Caco-2 (cell line): ENCODE measurements around the gene NCKAP5. TPM values are rescaled to one million over a fixed set of nuclear protein-coding genes. Genes with fewer than 3 reads are reported as not detected.

Experiments used
- BruUV-seq: library from RNA; stranded (reverse); fragments of 400-500 nt; replicated peaks from 2 replicates; lab custom pipeline; 2021; lab: Mats Ljungman, UMichigan
- CTCF ChIA-PET: fragments of 300-600 bp; sonication (Branson Sonifier 250); formaldehyde crosslinking; loops from one replicate; lab custom pipeline; 2022; ENCODE audit warnings: antibody characterized with exemption; lab: Charles Lee
- POLR2A ChIA-PET: fragments of 300-600 bp; sonication (Branson Sonifier 250); formaldehyde crosslinking; loops from one replicate; lab custom pipeline; 2022; ENCODE audit warnings: antibody characterized with exemption; lab: Charles Lee
- DNase-seq, 2 experiments: peaks; one replicate each; pipeline versions ENCODE4 v3.0.0 to v3.0.0-alpha.2; 2020 to 2022
- H3K27me3 ChIP-seq: replicated peaks from 2 replicates; pipeline ENCODE4 v1.6.0; 2011; ENCODE audit warnings: low read length; ENCODE audit not compliant: control insufficient read depth, insufficient read depth
- H3K36me3 ChIP-seq: 2 replicates; pipeline ENCODE4 v1.5.1; 2011; ENCODE audit warnings: low read length; ENCODE audit not compliant: control insufficient read depth, insufficient read depth
- H3K4me1 ChIP-seq: fragments of 250-450 bp; sonication (Bioruptor Pico); 2 replicates; pipeline ENCODE4 v1.5.1; 2020; ENCODE audit warnings: mild to moderate bottlenecking
- H3K4me3 ChIP-seq: 2 replicates; pipeline ENCODE4 v1.5.1; 2011; ENCODE audit warnings: low read depth, mild to moderate bottlenecking, control low read depth, low read length
- H3K9me3 ChIP-seq: fragments of 250-450 bp; sonication (Bioruptor Pico); 2 replicates; pipeline ENCODE4 v1.5.1; 2020; ENCODE audit warnings: mild to moderate bottlenecking, moderate library complexity
- H3K27ac Mint-ChIP-seq: one replicate; pipeline ENCODE4 v1.8.0; 2022; ENCODE audit warnings: mixed read lengths; ENCODE audit not compliant: unreplicated experiment
- H3K27me3 Mint-ChIP-seq: one replicate; pipeline ENCODE4 v1.8.0; 2022; ENCODE audit warnings: mixed read lengths; ENCODE audit not compliant: insufficient read depth, unreplicated experiment
- H3K36me3 Mint-ChIP-seq: one replicate; pipeline ENCODE4 v1.8.0; 2022; ENCODE audit warnings: mild to moderate bottlenecking, mixed read lengths; ENCODE audit not compliant: insufficient read depth, unreplicated experiment
- H3K4me1 Mint-ChIP-seq: one replicate; pipeline ENCODE4 v1.8.0; 2022; ENCODE audit warnings: low read depth, mixed read lengths; ENCODE audit not compliant: unreplicated experiment
- H3K4me3 Mint-ChIP-seq: one replicate; pipeline ENCODE4 v1.8.0; 2022; ENCODE audit warnings: mild to moderate bottlenecking, moderate library complexity, mixed read lengths; ENCODE audit not compliant: unreplicated experiment
- H3K9me3 Mint-ChIP-seq: one replicate; pipeline ENCODE4 v1.8.0; 2022; ENCODE audit warnings: mixed read lengths; ENCODE audit not compliant: unreplicated experiment
- intact Hi-C: fragments of 100-400 bp; cut with micrococcal nuclease; formaldehyde crosslinking; loops from one replicate; pipeline ENCODE4 v1.10.0; 2022; ENCODE audit not compliant: unreplicated experiment
- total RNA-seq: library from RNA; stranded (reverse); gene quantifications from 2 replicates; pipeline ENCODE4 v1.2.3, GENCODE V29; 2022
- TF ChIP-seq, protein P1 (sequence below), 2 experiments: fragments of 200-600 bp in 1 of 2; IDR thresholded peaks; 1 replicate in 1 of 2; 2 replicates in 1 of 2; pipeline versions ENCODE4 v1.5.1 to v1.8.0; 2011 to 2022; ENCODE audit warnings: antibody characterized with exemption in 1 of 2, control low read depth in 1 of 2, inconsistent platforms in 1 of 2, low read depth in 1 of 2, low read length in 1 of 2, mild to moderate bottlenecking in 1 of 2, moderate library complexity in 1 of 2; ENCODE audit not compliant: insufficient read depth in 1 of 2, severe bottlenecking in 1 of 2, unreplicated experiment in 1 of 2

The NCKAP5 gene
- total RNA-seq, 1 experiment from 2014 or later, result 3.8 TPM

DNA sequence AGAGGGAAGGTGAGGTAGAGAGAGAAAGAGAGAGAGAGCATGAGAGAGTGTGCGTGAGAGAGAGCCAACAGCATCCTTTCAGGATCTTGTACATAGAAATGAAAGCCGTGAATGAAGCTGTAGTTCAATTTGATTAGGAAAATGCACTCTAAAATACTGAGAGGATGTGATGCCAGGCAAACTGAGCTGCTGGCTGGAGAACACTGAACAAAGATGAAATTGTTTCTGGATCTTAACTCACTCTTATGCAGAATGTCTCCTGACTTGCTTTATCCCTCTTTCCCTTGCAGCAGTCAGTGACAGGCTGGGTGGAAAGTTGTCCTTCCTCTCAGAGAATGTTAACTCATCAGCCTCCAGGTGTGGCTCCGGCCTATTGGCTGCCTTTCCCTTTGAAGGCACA is 908.9 kb downstream of the NCKAP5 start:
- H3K9me3 Mint-ChIP-seq, result no peaks in the 10 kb centered on the region
- no TSS peak for BruUV-seq
- no peaks in the 10 kb centered on the region for H3K4me1 Mint-ChIP-seq
- H3K27ac Mint-ChIP-seq, result no peak overlapping the region
- Histone ChIP-seq H3K4me1 (no peaks in the 10 kb centered on the region), H3K4me3 (no peak overlapping the region), H3K27me3 (no peaks in the 10 kb centered on the region), H3K36me3 (no peaks in the 10 kb centered on the region), H3K9me3 (no peaks in the 10 kb centered on the region)
- DNase-seq, result no peak
- TF ChIP-seq, protein P1, sequence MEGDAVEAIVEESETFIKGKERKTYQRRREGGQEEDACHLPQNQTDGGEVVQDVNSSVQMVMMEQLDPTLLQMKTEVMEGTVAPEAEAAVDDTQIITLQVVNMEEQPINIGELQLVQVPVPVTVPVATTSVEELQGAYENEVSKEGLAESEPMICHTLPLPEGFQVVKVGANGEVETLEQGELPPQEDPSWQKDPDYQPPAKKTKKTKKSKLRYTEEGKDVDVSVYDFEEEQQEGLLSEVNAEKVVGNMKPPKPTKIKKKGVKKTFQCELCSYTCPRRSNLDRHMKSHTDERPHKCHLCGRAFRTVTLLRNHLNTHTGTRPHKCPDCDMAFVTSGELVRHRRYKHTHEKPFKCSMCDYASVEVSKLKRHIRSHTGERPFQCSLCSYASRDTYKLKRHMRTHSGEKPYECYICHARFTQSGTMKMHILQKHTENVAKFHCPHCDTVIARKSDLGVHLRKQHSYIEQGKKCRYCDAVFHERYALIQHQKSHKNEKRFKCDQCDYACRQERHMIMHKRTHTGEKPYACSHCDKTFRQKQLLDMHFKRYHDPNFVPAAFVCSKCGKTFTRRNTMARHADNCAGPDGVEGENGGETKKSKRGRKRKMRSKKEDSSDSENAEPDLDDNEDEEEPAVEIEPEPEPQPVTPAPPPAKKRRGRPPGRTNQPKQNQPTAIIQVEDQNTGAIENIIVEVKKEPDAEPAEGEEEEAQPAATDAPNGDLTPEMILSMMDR (IDR thresholded peaks at IDR 0.05; ENCODE audit: insufficient read depth in 1 of 2, low read depth in 1 of 2, low read length in 1 of 2, severe bottlenecking in 1 of 2, unreplicated experiment in 1 of 2), result no peak
- ChIA-PET CTCF (no interaction called here), POLR2A (no interaction called here)
- H3K4me3 Mint-ChIP-seq, result no peak overlapping the region
- intact Hi-C loops, result no loop called here
- no peaks in the 10 kb centered on the region for H3K27me3 Mint-ChIP-seq
- peaks cover 14% of the 10 kb centered on the region for H3K36me3 Mint-ChIP-seq

DNA sequence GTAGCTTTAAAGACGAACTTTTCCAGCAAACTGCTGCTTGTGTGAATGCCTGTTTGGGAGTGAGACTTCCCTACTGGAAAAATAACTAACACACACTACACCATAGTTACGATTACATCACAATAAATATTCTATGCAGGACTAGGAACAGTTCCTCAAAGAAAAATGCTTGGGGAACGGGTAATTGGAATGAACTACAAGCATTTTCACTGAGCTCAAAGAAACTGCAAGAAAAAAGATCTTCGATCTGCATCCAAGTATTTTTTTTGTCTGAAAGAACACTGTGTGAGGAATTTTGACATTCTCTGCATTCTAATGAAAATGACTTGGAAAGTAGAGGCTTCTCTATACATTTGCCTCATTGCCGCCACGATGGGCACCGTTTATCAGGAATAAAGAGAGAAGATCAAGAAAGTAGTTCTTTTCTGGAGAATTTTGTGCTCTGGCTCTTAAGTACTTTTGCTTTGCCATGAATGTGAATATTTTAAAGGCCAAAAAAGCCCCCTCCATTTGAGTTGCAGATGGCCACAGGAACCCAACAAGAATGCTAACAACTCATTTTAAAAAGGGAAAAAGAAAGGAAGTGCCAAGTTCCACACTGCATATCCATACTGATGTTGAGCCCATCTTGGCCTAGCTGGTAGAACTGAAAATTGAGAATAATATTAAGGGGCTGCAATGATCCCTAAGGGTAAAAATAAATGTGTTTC is 911.8 kb downstream of the NCKAP5 start:
- H3K9me3 ChIP-seq, result no peaks in the 10 kb centered on the region
- no peaks in the 10 kb centered on the region for H3K9me3 Mint-ChIP-seq
- no peaks in the 10 kb centered on the region for H3K4me1 Mint-ChIP-seq
- H3K4me3 ChIP-seq, result no peak overlapping the region
- H3K36me3 Mint-ChIP-seq, result peaks cover 18% of the 10 kb centered on the region
- no peaks in the 10 kb centered on the region for H3K27me3 ChIP-seq
- H3K27ac Mint-ChIP-seq, result no peak overlapping the region
- ChIA-PET CTCF (no interaction called here), POLR2A (no interaction called here)
- no peak overlapping the region for H3K4me3 Mint-ChIP-seq
- H3K27me3 Mint-ChIP-seq, result no peaks in the 10 kb centered on the region
- H3K36me3 ChIP-seq, result no peaks in the 10 kb centered on the region
- no TSS peak for BruUV-seq
- H3K4me1 ChIP-seq, result no peaks in the 10 kb centered on the region
- TF ChIP-seq, protein P1 (IDR thresholded peaks at IDR 0.05; ENCODE audit: insufficient read depth in 1 of 2, low read depth in 1 of 2, low read length in 1 of 2, severe bottlenecking in 1 of 2, unreplicated experiment in 1 of 2), result no peak
- no peak for DNase-seq
- intact Hi-C loops, result no loop called here

- no peak overlapping the region for H3K27ac Mint-ChIP-seq
- CTCF ChIA-PET, result no interaction called here
Observed at GRCh38 chr2:132654968-132655367, 913.3 kb downstream of the NCKAP5 start.

More at GRCh38 chr2:132654968-132655367, 913.3 kb downstream of the NCKAP5 start:
- TF ChIP-seq, protein P1 (IDR thresholded peaks at IDR 0.05; ENCODE audit: insufficient read depth in 1 of 2, low read depth in 1 of 2, low read length in 1 of 2, severe bottlenecking in 1 of 2, unreplicated experiment in 1 of 2), result no peak
- Histone ChIP-seq H3K4me3 (no peak overlapping the region), H3K9me3 (no peaks in the 10 kb centered on the region), H3K36me3 (no peaks in the 10 kb centered on the region), H3K4me1 (no peaks in the 10 kb centered on the region), H3K27me3 (no peaks in the 10 kb centered on the region)
- BruUV-seq, result no TSS peak
- POLR2A ChIA-PET, result no interaction called here
- no peak for DNase-seq
- H3K36me3 Mint-ChIP-seq, result peaks cover 27% of the 10 kb centered on the region
- no peak overlapping the region for H3K4me3 Mint-ChIP-seq
- intact Hi-C loops, result no loop called here
- no peaks in the 10 kb centered on the region for H3K9me3 Mint-ChIP-seq
- H3K27me3 Mint-ChIP-seq, result no peaks in the 10 kb centered on the region
- no peaks in the 10 kb centered on the region for H3K4me1 Mint-ChIP-seq
